Neural cell (in vitro differentiated cells): ENCODE measurements around the gene CLEC18A. TPM values are rescaled to one million over a fixed set of nuclear protein-coding genes. Genes with fewer than 3 reads are reported as not detected.

Source experiments
- H2AFZ ChIP-seq: fragments of 200-600, 300-800 bp; sonication (generic), shearing (Covaris generic); 2 replicates; pipeline ENCODE4 v1.6.0; 2014; ENCODE audit warnings: low read depth, mild to moderate bottlenecking, antibody characterized with exemption, low read length, moderate library complexity
- H3F3A ChIP-seq: fragments of 200-600 bp; shearing (Covaris generic); 2 replicates; pipeline ENCODE4 v1.6.1; 2016; ENCODE audit warnings: mild to moderate bottlenecking, moderate library complexity, mixed read lengths, antibody characterized with exemption, low read length; ENCODE audit not compliant: insufficient read depth, poor library complexity, severe bottlenecking
- H3K27ac ChIP-seq: fragments of 200-600, 300-800 bp; sonication (generic), shearing (Covaris generic); 2 replicates; pipeline ENCODE4 v1.5.1; 2014; ENCODE audit warnings: mild to moderate bottlenecking, low read length, moderate library complexity
- H3K27me3 ChIP-seq: fragments of 300-800, 200-600 bp; sonication (generic), shearing (Covaris generic); 2 replicates; pipeline ENCODE4 v1.6.0; 2014; ENCODE audit warnings: mild to moderate bottlenecking, low read depth, low read length, moderate library complexity; ENCODE audit not compliant: insufficient read depth
- H3K36me3 ChIP-seq: fragments of 300-800, 200-600 bp; sonication (generic), shearing (Covaris generic); 2 replicates; pipeline ENCODE4 v1.5.1; 2014; ENCODE audit warnings: mild to moderate bottlenecking, antibody characterized with exemption, low read length, moderate library complexity; ENCODE audit not compliant: insufficient read depth
- H3K4me2 ChIP-seq: fragments of 300-800, 200-600 bp; sonication (generic), shearing (Covaris generic); 2 replicates; pipeline ENCODE4 v1.6.0; 2014; ENCODE audit warnings: mild to moderate bottlenecking, low read length
- H3K4me3 ChIP-seq: fragments of 300-800, 200-600 bp; sonication (generic), shearing (Covaris generic); 2 replicates; pipeline ENCODE4 v1.5.1; 2014; ENCODE audit warnings: mild to moderate bottlenecking, low read length, moderate library complexity
- H3K79me2 ChIP-seq: fragments of 200-600 bp; shearing (Covaris generic); replicated peaks from 2 replicates; pipeline ENCODE4 v1.6.0; 2014; ENCODE audit warnings: mild to moderate bottlenecking, low read length, moderate library complexity; ENCODE audit not compliant: insufficient read depth
- H3K9ac ChIP-seq: fragments of 300-800, 200-600 bp; sonication (generic), shearing (Covaris generic); 2 replicates; pipeline ENCODE4 v1.6.1; 2016; ENCODE audit warnings: mild to moderate bottlenecking, low read length, mixed read lengths
- H3K9me2 ChIP-seq: fragments of 200-600 bp; shearing (Covaris generic); 2 replicates; pipeline ENCODE4 v1.6.1; 2016; ENCODE audit warnings: mild to moderate bottlenecking, low read length, mixed read lengths; ENCODE audit not compliant: insufficient read depth
- H3K9me3 ChIP-seq: fragments of 200-600, 300-800 bp; sonication (generic), shearing (Covaris generic); 2 replicates; pipeline ENCODE4 v1.6.1; 2016; ENCODE audit warnings: mild to moderate bottlenecking, mixed run types, low read length, moderate library complexity, mixed read lengths
- H4K20me1 ChIP-seq: fragments of 200-600 bp; shearing (Covaris generic); 2 replicates; pipeline ENCODE4 v1.6.1; 2016; ENCODE audit warnings: mild to moderate bottlenecking, mixed run types; ENCODE audit not compliant: insufficient read depth
- EP300 ChIP-seq: fragments of 450-650 bp; conservative IDR thresholded peaks from 2 replicates; pipeline ENCODE4 v1.6.1; 2014; ENCODE audit warnings: antibody characterized with exemption, mild to moderate bottlenecking, moderate library complexity; ENCODE audit not compliant: poor library complexity, severe bottlenecking
- EZH2 ChIP-seq: fragments of 200-600, 300-800 bp; shearing (Covaris generic), sonication (generic); IDR thresholded peaks from 2 replicates; pipeline ENCODE4 v1.6.1; 2014; ENCODE audit warnings: antibody characterized with exemption, low read length, borderline replicate concordance, mild to moderate bottlenecking; ENCODE audit not compliant: insufficient read depth, poor library complexity, severe bottlenecking
- MXI1 ChIP-seq: fragments of 450-650 bp; conservative IDR thresholded peaks from 2 replicates; pipeline ENCODE4 v1.6.1; 2014; ENCODE audit warnings: antibody characterized with exemption, mild to moderate bottlenecking; ENCODE audit not compliant: poor library complexity, severe bottlenecking
- POLR2AphosphoS5 ChIP-seq: IDR thresholded peaks from 2 replicates; pipeline ENCODE4 v1.6.1; 2012
- RAD21 ChIP-seq: fragments of 450-650 bp; conservative IDR thresholded peaks from 2 replicates; pipeline ENCODE4 v1.6.1; 2014; ENCODE audit warnings: antibody characterized with exemption, mild to moderate bottlenecking, moderate library complexity
- SMC3 ChIP-seq: fragments of 450-650 bp; conservative IDR thresholded peaks from 2 replicates; pipeline ENCODE4 v1.6.1; 2014; ENCODE audit warnings: antibody characterized with exemption, mild to moderate bottlenecking, moderate library complexity; ENCODE audit not compliant: poor library complexity
- TAF1 ChIP-seq: IDR thresholded peaks from 2 replicates; pipeline ENCODE4 v1.6.1; 2012; ENCODE audit warnings: low read depth
- polyA plus RNA-seq: library from polyadenylated mRNA; depleted of rRNA; stranded (reverse); fragments of >200 nt; gene quantifications from 2 replicates; pipeline ENCODE4 v1.2.3, GENCODE V29; 2014
- TF ChIP-seq, protein P1 (sequence below): IDR thresholded peaks from 2 replicates; pipeline ENCODE4 v1.6.1; 2012; ENCODE audit warnings: borderline replicate concordance
- TF ChIP-seq, protein P2 (sequence below): fragments of 450-650 bp; IDR thresholded peaks from 2 replicates; pipeline ENCODE4 v1.5.1; 2014; ENCODE audit warnings: antibody characterized with exemption, mild to moderate bottlenecking, moderate library complexity; ENCODE audit not compliant: poor library complexity, severe bottlenecking

The CLEC18A gene
- polyA plus RNA-seq, 1 donor from 2014 or later: 2.0 TPM

DNA sequence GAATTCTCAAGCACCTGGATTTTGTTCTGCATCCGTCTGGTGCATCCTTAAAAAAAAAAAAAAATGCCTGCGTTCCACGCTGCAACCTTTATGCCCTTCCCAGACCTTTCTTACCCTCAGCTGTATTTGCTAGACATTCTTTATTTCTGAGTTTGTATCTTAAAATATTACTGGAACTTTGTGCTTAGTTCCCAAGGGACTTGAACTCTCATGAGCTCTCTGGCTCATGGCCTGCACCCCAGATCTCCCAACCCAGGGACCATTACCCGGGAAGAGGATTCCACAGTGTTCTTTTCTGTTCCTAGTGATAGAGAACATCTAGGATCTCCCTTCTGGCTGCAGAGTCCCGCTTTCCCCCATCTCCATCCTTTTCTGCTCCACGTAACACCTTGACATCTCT lies 28.9 kb upstream of the CLEC18A start:
- Histone ChIP-seq H3K9ac (no peak overlapping the region), H3K4me3 (no peak overlapping the region), H3K4me2 (no peak overlapping the region), H3F3A (no peaks in the 10 kb centered on the region), H3K27ac (no peak overlapping the region), H3K27me3 (no peaks in the 10 kb centered on the region), H4K20me1 (no peaks in the 10 kb centered on the region), H2AFZ (no peak overlapping the region), H3K9me2 (no peaks in the 10 kb centered on the region), H3K79me2 (no peaks in the 10 kb centered on the region), H3K9me3 (no peaks in the 10 kb centered on the region), H3K36me3 (no peaks in the 10 kb centered on the region)
- TF ChIP-seq, protein P1, sequence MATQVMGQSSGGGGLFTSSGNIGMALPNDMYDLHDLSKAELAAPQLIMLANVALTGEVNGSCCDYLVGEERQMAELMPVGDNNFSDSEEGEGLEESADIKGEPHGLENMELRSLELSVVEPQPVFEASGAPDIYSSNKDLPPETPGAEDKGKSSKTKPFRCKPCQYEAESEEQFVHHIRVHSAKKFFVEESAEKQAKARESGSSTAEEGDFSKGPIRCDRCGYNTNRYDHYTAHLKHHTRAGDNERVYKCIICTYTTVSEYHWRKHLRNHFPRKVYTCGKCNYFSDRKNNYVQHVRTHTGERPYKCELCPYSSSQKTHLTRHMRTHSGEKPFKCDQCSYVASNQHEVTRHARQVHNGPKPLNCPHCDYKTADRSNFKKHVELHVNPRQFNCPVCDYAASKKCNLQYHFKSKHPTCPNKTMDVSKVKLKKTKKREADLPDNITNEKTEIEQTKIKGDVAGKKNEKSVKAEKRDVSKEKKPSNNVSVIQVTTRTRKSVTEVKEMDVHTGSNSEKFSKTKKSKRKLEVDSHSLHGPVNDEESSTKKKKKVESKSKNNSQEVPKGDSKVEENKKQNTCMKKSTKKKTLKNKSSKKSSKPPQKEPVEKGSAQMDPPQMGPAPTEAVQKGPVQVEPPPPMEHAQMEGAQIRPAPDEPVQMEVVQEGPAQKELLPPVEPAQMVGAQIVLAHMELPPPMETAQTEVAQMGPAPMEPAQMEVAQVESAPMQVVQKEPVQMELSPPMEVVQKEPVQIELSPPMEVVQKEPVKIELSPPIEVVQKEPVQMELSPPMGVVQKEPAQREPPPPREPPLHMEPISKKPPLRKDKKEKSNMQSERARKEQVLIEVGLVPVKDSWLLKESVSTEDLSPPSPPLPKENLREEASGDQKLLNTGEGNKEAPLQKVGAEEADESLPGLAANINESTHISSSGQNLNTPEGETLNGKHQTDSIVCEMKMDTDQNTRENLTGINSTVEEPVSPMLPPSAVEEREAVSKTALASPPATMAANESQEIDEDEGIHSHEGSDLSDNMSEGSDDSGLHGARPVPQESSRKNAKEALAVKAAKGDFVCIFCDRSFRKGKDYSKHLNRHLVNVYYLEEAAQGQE: no peak
- no peak for TF ChIP-seq SMC3
- TF ChIP-seq POLR2AphosphoS5: no peak
- no peak for TF ChIP-seq MXI1
- TF ChIP-seq EP300: no peak
- TF ChIP-seq RAD21: no peak
- TF ChIP-seq, protein P2, sequence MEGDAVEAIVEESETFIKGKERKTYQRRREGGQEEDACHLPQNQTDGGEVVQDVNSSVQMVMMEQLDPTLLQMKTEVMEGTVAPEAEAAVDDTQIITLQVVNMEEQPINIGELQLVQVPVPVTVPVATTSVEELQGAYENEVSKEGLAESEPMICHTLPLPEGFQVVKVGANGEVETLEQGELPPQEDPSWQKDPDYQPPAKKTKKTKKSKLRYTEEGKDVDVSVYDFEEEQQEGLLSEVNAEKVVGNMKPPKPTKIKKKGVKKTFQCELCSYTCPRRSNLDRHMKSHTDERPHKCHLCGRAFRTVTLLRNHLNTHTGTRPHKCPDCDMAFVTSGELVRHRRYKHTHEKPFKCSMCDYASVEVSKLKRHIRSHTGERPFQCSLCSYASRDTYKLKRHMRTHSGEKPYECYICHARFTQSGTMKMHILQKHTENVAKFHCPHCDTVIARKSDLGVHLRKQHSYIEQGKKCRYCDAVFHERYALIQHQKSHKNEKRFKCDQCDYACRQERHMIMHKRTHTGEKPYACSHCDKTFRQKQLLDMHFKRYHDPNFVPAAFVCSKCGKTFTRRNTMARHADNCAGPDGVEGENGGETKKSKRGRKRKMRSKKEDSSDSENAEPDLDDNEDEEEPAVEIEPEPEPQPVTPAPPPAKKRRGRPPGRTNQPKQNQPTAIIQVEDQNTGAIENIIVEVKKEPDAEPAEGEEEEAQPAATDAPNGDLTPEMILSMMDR: no peak
- TF ChIP-seq EZH2: no peak
- TF ChIP-seq TAF1: no peak

DNA sequence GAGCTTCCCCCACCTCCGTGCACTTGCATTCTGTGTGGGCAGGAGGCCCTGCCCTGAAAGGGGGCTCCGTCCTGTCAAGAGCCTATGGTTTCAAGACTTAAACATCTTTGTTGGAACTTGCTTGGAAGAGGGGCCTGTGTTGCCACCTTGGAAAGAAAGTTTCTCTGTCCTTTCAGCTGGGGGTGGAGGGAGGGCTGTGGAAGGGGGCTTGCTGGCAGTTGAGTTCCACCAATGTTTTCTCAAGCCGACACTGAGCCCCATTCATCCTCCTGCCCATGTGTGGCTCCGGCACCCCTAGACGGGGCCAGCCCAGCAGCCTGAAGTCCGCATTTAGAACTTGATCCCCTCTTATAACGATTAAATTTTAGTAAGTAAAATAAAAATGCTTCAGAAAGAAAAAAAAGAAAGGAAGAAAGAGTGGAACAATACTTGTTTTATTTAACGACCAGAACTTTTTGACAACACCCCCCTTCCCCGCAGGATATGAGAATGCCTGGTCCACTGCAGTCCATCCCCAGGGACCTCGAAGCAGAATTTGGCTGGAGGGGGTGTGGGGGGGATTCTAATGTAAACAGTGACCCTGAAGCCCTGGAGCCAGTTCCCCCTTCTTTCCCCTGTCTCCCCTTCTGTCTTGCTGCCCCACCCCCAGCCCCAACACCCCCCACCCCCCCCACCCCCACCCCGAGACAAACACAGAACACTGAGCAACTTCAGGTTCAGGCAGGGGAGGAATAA lies 26.9 kb upstream of the CLEC18A start:
- TF ChIP-seq, protein P2: no peak
- no peak for TF ChIP-seq POLR2AphosphoS5
- TF ChIP-seq EP300: no peak
- TF ChIP-seq, protein P1: no peak
- TF ChIP-seq TAF1: no peak
- TF ChIP-seq SMC3: no peak
- TF ChIP-seq MXI1: no peak
- no peak for TF ChIP-seq RAD21
- no peak for TF ChIP-seq EZH2
- Histone ChIP-seq H3K79me2 (no peaks in the 10 kb centered on the region), H2AFZ (no peak overlapping the region), H3K27me3 (no peaks in the 10 kb centered on the region), H4K20me1 (no peaks in the 10 kb centered on the region), H3F3A (no peaks in the 10 kb centered on the region), H3K36me3 (no peaks in the 10 kb centered on the region), H3K4me2 (no peak overlapping the region), H3K4me3 (no peak overlapping the region), H3K27ac (no peak overlapping the region), H3K9ac (no peak overlapping the region), H3K9me2 (no peaks in the 10 kb centered on the region), H3K9me3 (no peaks in the 10 kb centered on the region)
